Measurements from ENCODE around the gene AIMP2. TPM values are rescaled to one million over a fixed set of nuclear protein-coding genes. Genes with fewer than 3 reads are reported as not detected.
"Not testable (repeated sequence)": the region's sequence is repeated elsewhere in the genome, so short reads cannot be mapped to it uniquely, and the experiment has no call there.

The AIMP2 gene
- total RNA-seq, 1 experiment from 2014 or later = 65.1 TPM

GRCh38 chr7:6056616-6057015 is 47.5 kb downstream of the AIMP2 start:
- peaks cover 53% of the 10 kb centered on the region for H3K79me2 ChIP-seq (ENCODE audit: low read depth)
- POLR2A ChIA-PET (ENCODE audit: unreplicated experiment) = no interaction called here

GRCh38 chr7:6057316-6058129 is 48.5 kb downstream of the AIMP2 start:
- TF ChIP-seq EZH2 (IDR thresholded peaks at IDR 0.05; ENCODE audit: low read depth) (no peak), CTCF (conservative IDR thresholded peaks at IDR 0.05) (no peak)
- peaks cover 29% of the 10 kb centered on the region for H4K20me1 ChIP-seq (ENCODE audit: insufficient read depth)
- H3K4me3 ChIP-seq = peak overlapping the region; percentile 87
- H3K9me2 ChIP-seq (ENCODE audit: insufficient read depth) = no peaks in the 10 kb centered on the region
- peaks cover 14% of the 10 kb centered on the region for H3K36me3 ChIP-seq (ENCODE audit: low read depth)
- H3K4me1 ChIP-seq (replicated peaks; ENCODE audit: insufficient read depth) = peaks cover 16% of the 10 kb centered on the region
- TSS peak; percentile 55 for BruUV-seq (replicated peaks)
- no peaks in the 10 kb centered on the region for H3K9me3 ChIP-seq (ENCODE audit: insufficient read depth, low read depth)
- H3K4me2 ChIP-seq = peak overlapping the region; percentile 80
- peak overlapping the region; percentile 88; the same call in 1 of the 2 replicates for H3K27ac ChIP-seq
- DNase-seq = no peak
- H2AFZ ChIP-seq = no peak overlapping the region
- peaks cover 20% of the 10 kb centered on the region for H3F3A ChIP-seq (ENCODE audit: insufficient read depth, low read depth)
- POLR2A ChIA-PET (ENCODE audit: unreplicated experiment) = interaction anchor here (0.6 to 0.7 kb wide), 4 partner anchors 44 to 420 kb away, joined by 3 to 19 read pairs (median 6); no protein-coding TSS in a partner anchor
- CTCF ChIA-PET = interaction anchor here (0.6 kb wide), 2 partner anchors 49 to 59 kb away, joined by 4 to 6 read pairs; no protein-coding TSS in a partner anchor
- peaks cover 53% of the 10 kb centered on the region for H3K79me2 ChIP-seq (ENCODE audit: low read depth)
- H3K27me3 ChIP-seq (ENCODE audit: insufficient read depth, low read depth) = no peaks in the 10 kb centered on the region
- intact Hi-C loops (cut with micrococcal nuclease; ENCODE audit: unreplicated experiment) = no loop called here

More at GRCh38 chr7:6056616-6057015, 47.5 kb downstream of the AIMP2 start:
- peak overlapping the region; percentile 80 for H3K4me2 ChIP-seq
- TF ChIP-seq EZH2 (IDR thresholded peaks at IDR 0.05; ENCODE audit: low read depth) (no peak), CTCF (conservative IDR thresholded peaks at IDR 0.05) (no peak)
- peaks cover 26% of the 10 kb centered on the region for H3F3A ChIP-seq (ENCODE audit: insufficient read depth, low read depth)
- H3K4me3 ChIP-seq = no peak overlapping the region
- H3K27ac ChIP-seq = no peak overlapping the region; the same call in 1 of the 2 replicates
- H3K36me3 ChIP-seq (ENCODE audit: low read depth) = peaks cover 17% of the 10 kb centered on the region
- CTCF ChIA-PET = interaction anchor here (0.6 kb wide), 1 partner anchor 58 kb away, joined by 6 read pairs; no protein-coding TSS in a partner anchor
- H3K27me3 ChIP-seq (ENCODE audit: insufficient read depth, low read depth) = no peaks in the 10 kb centered on the region
- peaks cover 16% of the 10 kb centered on the region for H3K4me1 ChIP-seq (replicated peaks; ENCODE audit: insufficient read depth)
- no TSS peak for BruUV-seq (replicated peaks)
- no peak for DNase-seq
- H3K9me2 ChIP-seq (ENCODE audit: insufficient read depth) = no peaks in the 10 kb centered on the region
- no peak overlapping the region for H2AFZ ChIP-seq
- intact Hi-C loops (cut with micrococcal nuclease; ENCODE audit: unreplicated experiment) = no loop called here
- peaks cover 29% of the 10 kb centered on the region for H4K20me1 ChIP-seq (ENCODE audit: insufficient read depth)
- H3K9me3 ChIP-seq (ENCODE audit: insufficient read depth, low read depth) = no peaks in the 10 kb centered on the region

GRCh38 chr7:6059941-6060340 is 50.9 kb downstream of the AIMP2 start:
- peaks cover 14% of the 10 kb centered on the region for H3F3A ChIP-seq (ENCODE audit: insufficient read depth, low read depth)
- 0 out of 2 replicates have a peak overlapping the region, but pooled peaks have one; percentile 95 for H2AFZ ChIP-seq
- DNase-seq; intact Hi-C loops (cut with micrococcal nuclease; ENCODE audit: unreplicated experiment); CTCF ChIA-PET; BruUV-seq (replicated peaks); H3K36me3 ChIP-seq (ENCODE audit: low read depth); H3K27me3 ChIP-seq (ENCODE audit: insufficient read depth, low read depth); H3K9me2 ChIP-seq (ENCODE audit: insufficient read depth); H3K9me3 ChIP-seq (ENCODE audit: insufficient read depth, low read depth); POLR2A ChIA-PET (ENCODE audit: unreplicated experiment): not testable (repeated sequence)
- H4K20me1 ChIP-seq (ENCODE audit: insufficient read depth) = peaks cover 21% of the 10 kb centered on the region; the same call in 1 of the 2 replicates
- H3K27ac ChIP-seq = peak overlapping the region; percentile 88
- peak overlapping the region; percentile 80 for H3K4me2 ChIP-seq
- H3K4me1 ChIP-seq (replicated peaks; ENCODE audit: insufficient read depth) = peaks cover 16% of the 10 kb centered on the region
- peaks cover 39% of the 10 kb centered on the region for H3K79me2 ChIP-seq (ENCODE audit: low read depth)
- peak overlapping the region; percentile 87; the same call in 1 of the 2 replicates for H3K4me3 ChIP-seq
